ENCODE data around the gene CLCNKA.

GRCh38 chr1:16055613-16056520, 34.0 kb downstream of the CLCNKA start:
- TF ChIP-seq, protein P1, sequence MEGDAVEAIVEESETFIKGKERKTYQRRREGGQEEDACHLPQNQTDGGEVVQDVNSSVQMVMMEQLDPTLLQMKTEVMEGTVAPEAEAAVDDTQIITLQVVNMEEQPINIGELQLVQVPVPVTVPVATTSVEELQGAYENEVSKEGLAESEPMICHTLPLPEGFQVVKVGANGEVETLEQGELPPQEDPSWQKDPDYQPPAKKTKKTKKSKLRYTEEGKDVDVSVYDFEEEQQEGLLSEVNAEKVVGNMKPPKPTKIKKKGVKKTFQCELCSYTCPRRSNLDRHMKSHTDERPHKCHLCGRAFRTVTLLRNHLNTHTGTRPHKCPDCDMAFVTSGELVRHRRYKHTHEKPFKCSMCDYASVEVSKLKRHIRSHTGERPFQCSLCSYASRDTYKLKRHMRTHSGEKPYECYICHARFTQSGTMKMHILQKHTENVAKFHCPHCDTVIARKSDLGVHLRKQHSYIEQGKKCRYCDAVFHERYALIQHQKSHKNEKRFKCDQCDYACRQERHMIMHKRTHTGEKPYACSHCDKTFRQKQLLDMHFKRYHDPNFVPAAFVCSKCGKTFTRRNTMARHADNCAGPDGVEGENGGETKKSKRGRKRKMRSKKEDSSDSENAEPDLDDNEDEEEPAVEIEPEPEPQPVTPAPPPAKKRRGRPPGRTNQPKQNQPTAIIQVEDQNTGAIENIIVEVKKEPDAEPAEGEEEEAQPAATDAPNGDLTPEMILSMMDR (IDR thresholded peaks at IDR 0.05 in 4 of 5, conservative IDR thresholded peaks at IDR 0.05 in 1 of 5): peak; percentile 80 to 99 (median 97)
- no peak for TF ChIP-seq POLR2A (IDR thresholded peaks at IDR 0.05)

Measured in gastrocnemius medialis (tissue), 4 donors.